SK-N-SH treated with all-trans-retinoic acid at 6 μM for 48 hours (cell line): Measurements from ENCODE around the gene ISG20.

Source experiments
- ATAC-seq: fragments of 200-7000 bp; cut with Tn5 transposase; 3 replicates; pipeline ENCODE4 v1.9.1; 2020; ENCODE audit warnings: mild to moderate bottlenecking, moderate library complexity
- BACH2 ChIP-seq: fragments of 250-450 bp; sonication (Bioruptor Pico); IDR thresholded peaks from 2 replicates; pipeline ENCODE4 v1.9.0; 2021; ENCODE audit warnings: mild to moderate bottlenecking, borderline replicate concordance
- CREB5 ChIP-seq: fragments of 250-450 bp; sonication (Bioruptor Pico); IDR thresholded peaks from 2 replicates; pipeline ENCODE4 v1.5.1; 2020; ENCODE audit warnings: low read depth, mild to moderate bottlenecking, moderate library complexity
- CSDC2 ChIP-seq: fragments of 250-450 bp; sonication (Bioruptor Pico); IDR thresholded peaks from 2 replicates; pipeline ENCODE4 v1.5.0; 2020; ENCODE audit warnings: mild to moderate bottlenecking, moderate library complexity
- CSRNP3 ChIP-seq: fragments of 250-450 bp; sonication (Bioruptor Pico); IDR thresholded peaks from 2 replicates; pipeline ENCODE4 v1.5.1; 2021; ENCODE audit warnings: mild to moderate bottlenecking, moderate library complexity
- ESRRG ChIP-seq: fragments of 250-450 bp; sonication (Bioruptor Pico); IDR thresholded peaks from 2 replicates; pipeline ENCODE4 v1.6.1; 2021; ENCODE audit warnings: mild to moderate bottlenecking
- GLIS3 ChIP-seq: fragments of 250-450 bp; sonication (Bioruptor Pico); IDR thresholded peaks from 2 replicates; pipeline ENCODE4 v1.5.0; 2020; ENCODE audit warnings: mild to moderate bottlenecking, moderate library complexity
- OSR1 ChIP-seq: fragments of 250-450 bp; sonication (Bioruptor Pico); IDR thresholded peaks from 2 replicates; pipeline ENCODE4 v1.8.0; 2022; ENCODE audit warnings: moderate library complexity, mild to moderate bottlenecking, inconsistent platforms
- PATZ1 ChIP-seq: fragments of 250-450 bp; sonication (Bioruptor Pico); IDR thresholded peaks from 2 replicates; pipeline ENCODE4 v1.8.0; 2020; ENCODE audit warnings: mild to moderate bottlenecking, moderate library complexity, borderline replicate concordance
- SNAI2 ChIP-seq: fragments of 250-450 bp; sonication (Bioruptor Pico); IDR thresholded peaks from 2 replicates; pipeline ENCODE4 v1.5.0; 2020; ENCODE audit warnings: mild to moderate bottlenecking, moderate library complexity
- TCF4 ChIP-seq: fragments of 250-450 bp; sonication (Bioruptor Pico); IDR thresholded peaks from 2 replicates; pipeline ENCODE4 v1.8.0; 2021; ENCODE audit warnings: mild to moderate bottlenecking, moderate library complexity, borderline replicate concordance
- TOX ChIP-seq: fragments of 250-450 bp; sonication (Bioruptor Pico); IDR thresholded peaks from 2 replicates; pipeline ENCODE4 v1.8.0; 2021; ENCODE audit warnings: mild to moderate bottlenecking, moderate library complexity, borderline replicate concordance
- TSHZ2 ChIP-seq: fragments of 250-450 bp; sonication (Bioruptor Pico); IDR thresholded peaks from 2 replicates; pipeline ENCODE4 v1.5.0; 2020; ENCODE audit warnings: mild to moderate bottlenecking, moderate library complexity
- ZC3H10 ChIP-seq: fragments of 250-450 bp; sonication (Bioruptor Pico); IDR thresholded peaks from 2 replicates; pipeline ENCODE4 v1.5.1; 2021; ENCODE audit warnings: mild to moderate bottlenecking, moderate library complexity
- ZFP3 ChIP-seq: fragments of 250-450 bp; sonication (Bioruptor Pico); IDR thresholded peaks from 2 replicates; pipeline ENCODE4 v1.5.0; 2020; ENCODE audit warnings: mild to moderate bottlenecking, moderate library complexity
- ZFP30 ChIP-seq: fragments of 450-650 bp; formaldehyde crosslinking; IDR thresholded peaks from 2 replicates; pipeline ENCODE4 v1.5.0; 2022; ENCODE audit warnings: mild to moderate bottlenecking, moderate library complexity
- ZNF565 ChIP-seq: fragments of 450-650 bp; formaldehyde crosslinking; conservative IDR thresholded peaks from 2 replicates; pipeline ENCODE4 v1.5.0; 2020; ENCODE audit warnings: low read depth, mild to moderate bottlenecking, moderate library complexity
- ZNF70 ChIP-seq: fragments of 450-650 bp; formaldehyde crosslinking; IDR thresholded peaks from 2 replicates; pipeline ENCODE4 v1.5.0; 2020; ENCODE audit warnings: mild to moderate bottlenecking, moderate library complexity
- TF ChIP-seq, protein P1 (sequence below): fragments of 250-450 bp; sonication (Bioruptor Pico); IDR thresholded peaks from 2 replicates; pipeline ENCODE4 v1.8.0; 2021; ENCODE audit warnings: low read depth, mild to moderate bottlenecking, moderate library complexity, borderline replicate concordance

Gene ISG20

GRCh38 chr15:88686166-88686565, 47.4 kb downstream of the ISG20 start:
- no peak for ATAC-seq
- TF ChIP-seq ZNF70 (CRISPR knock-in tag) (no peak), TSHZ2 (CRISPR knock-in tag) (no peak), ZFP3 (CRISPR knock-in tag) (no peak), OSR1 (CRISPR knock-in tag) (no peak), BACH2 (CRISPR knock-in tag) (no peak), TCF4 (CRISPR knock-in tag) (no peak), ESRRG (no peak), SNAI2 (CRISPR knock-in tag) (no peak), CREB5 (CRISPR knock-in tag) (no peak), ZFP30 (no peak)

GRCh38 chr15:88688394-88688933, 49.6 kb downstream of the ISG20 start:
- TF ChIP-seq ZNF565 (CRISPR knock-in tag) (no peak), OSR1 (CRISPR knock-in tag) (no peak), TOX (no peak), TSHZ2 (CRISPR knock-in tag) (no peak), ZFP3 (CRISPR knock-in tag) (no peak), CREB5 (CRISPR knock-in tag) (no peak), BACH2 (CRISPR knock-in tag) (no peak), GLIS3 (CRISPR knock-in tag) (no peak), ESRRG (no peak), CSRNP3 (CRISPR knock-in tag) (no peak), PATZ1 (CRISPR knock-in tag) (no peak), ZC3H10 (CRISPR knock-in tag) (no peak), ZNF70 (CRISPR knock-in tag) (no peak), ZFP30 (no peak), CSDC2 (CRISPR knock-in tag) (no peak)
- TF ChIP-seq, protein P1, sequence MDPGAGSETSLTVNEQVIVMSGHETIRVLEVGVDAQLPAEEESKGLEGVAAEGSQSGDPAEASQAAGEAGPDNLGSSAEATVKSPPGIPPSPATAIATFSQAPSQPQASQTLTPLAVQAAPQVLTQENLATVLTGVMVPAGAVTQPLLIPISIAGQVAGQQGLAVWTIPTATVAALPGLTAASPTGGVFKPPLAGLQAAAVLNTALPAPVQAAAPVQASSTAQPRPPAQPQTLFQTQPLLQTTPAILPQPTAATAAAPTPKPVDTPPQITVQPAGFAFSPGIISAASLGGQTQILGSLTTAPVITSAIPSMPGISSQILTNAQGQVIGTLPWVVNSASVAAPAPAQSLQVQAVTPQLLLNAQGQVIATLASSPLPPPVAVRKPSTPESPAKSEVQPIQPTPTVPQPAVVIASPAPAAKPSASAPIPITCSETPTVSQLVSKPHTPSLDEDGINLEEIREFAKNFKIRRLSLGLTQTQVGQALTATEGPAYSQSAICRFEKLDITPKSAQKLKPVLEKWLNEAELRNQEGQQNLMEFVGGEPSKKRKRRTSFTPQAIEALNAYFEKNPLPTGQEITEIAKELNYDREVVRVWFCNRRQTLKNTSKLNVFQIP (CRISPR knock-in tag) = no peak
- no peak for ATAC-seq
